ENCODE data around the gene ZFP1.
"Not testable (repeated sequence)": the region's sequence is repeated elsewhere in the genome, so short reads cannot be mapped to it uniquely, and the experiment has no call there.

The ZFP1 gene

DNA sequence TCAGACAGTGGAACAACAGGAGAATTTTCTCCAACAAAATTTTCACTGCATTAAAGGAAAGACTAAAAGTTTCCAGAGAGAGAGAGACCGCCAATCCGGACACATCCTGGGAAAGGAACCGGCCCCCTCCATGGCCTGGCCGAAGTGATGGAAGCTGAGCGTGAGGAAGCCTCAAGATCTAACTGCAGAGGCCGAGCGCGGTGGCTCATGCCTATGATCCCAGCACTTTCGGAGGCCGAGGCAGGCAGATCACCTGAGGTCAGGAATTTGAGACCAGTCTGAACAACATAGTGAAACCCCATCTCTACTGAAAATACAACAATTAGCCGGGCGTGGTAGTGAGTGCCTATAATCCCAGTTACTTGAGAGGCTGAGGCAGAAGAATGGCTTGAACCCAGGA lies 54.8 kb downstream of the ZFP1 start:
- DNase-seq (ENCODE audit: low read depth in 1 of 2, low spot score in 1 of 2), result no peak

DNA sequence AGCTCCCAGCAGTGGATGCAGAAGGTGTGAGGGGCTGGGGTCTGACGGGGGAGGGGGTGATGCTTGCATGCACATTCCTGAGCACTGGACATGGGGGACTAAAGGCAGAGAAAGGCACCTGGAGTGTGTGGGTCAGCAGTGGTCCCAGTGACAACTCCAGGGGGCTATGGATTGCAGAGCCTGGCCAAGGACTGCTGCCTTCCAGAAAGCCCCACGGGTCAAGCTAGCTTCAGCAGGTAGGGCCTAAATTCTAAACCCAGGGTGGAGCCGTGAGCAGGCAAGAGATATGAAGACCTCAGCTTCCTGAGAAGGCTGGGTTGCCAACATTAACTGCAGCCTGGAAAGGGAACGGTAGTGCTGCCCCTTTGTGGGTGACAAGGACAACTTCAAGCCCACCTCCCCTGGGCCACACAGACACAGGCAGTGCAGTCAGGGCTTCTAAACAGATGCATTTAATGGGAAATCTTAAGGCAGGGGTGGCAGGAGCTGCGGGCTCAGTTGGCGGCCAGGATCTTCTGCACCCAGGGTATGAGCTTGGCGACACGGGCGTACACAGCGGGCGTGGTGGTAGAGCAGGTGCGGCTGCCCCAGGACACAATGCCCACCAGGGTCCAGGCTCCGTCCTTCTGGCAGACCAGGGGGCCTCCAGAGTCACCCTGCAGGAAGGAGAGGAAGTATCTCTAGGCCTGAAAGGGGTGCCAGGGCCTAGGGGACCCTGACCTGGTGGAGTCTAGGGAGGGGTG lies 55.5 kb downstream of the ZFP1 start:
- no peak for DNase-seq (ENCODE audit: low read depth in 1 of 2, low spot score in 1 of 2)

DNA sequence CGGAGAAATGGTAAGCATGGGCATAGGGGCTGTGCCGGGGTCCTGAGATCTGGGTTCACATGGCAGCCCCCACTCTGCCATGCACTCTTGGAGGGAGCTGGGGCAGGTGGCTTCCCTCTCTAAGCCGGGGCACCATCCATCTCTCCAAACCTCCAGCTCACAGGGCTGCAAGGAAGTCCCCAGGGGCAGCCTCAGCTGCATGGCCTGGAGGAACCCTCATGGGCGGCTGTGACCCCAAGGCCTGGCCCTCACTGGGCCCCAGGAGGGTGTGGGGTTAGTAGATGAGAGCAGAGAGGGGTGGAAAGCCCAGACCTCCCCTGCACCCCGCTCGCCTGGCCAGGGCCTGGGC lies 56.1 kb downstream of the ZFP1 start:
- no peak for DNase-seq (ENCODE audit: low read depth in 1 of 2, low spot score in 1 of 2)

DNA sequence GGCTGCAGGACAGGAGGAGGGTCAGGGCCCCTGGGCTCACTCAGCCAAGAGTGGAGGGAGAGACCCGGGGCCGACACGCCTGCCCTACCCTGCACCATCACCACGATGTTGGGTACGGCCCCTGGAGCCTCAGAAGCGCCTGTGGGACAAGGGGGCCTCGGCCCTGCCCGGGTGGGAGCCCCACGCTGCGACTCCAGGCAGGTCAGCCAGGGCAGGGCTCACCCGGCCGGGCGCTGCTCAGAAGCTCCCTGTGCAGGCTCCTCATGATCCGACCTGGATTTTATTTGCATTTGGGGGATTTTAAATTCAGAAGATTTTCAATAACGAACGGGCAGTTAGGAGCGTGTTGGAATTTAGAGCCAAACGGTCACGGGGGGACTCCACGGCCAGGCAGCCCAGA lies 56.6 kb downstream of the ZFP1 start:
- DNase-seq (ENCODE audit: low read depth in 1 of 2, low spot score in 1 of 2), result not testable (repeated sequence)

DNA sequence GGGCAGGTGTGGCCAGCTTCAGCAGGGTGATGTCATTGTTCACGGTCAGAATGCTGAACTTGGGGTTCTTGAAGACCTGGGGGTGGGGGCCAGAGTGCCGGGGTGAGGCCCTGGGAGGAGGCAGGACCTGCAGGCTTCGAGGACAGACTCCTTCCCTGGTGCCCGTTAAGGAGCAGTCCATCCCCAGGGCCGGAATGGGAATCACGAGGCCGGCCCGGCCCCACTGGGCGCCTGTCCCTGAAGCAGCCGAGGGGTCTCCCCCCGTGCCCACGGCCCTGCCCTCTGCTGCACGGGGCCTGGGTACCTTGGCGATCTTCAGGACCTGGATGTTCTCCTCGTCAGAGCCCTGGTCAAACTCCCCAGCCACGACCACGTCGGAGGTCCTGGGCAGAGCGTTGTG lies 57.1 kb downstream of the ZFP1 start:
- DNase-seq (ENCODE audit: low read depth in 1 of 2, low spot score in 1 of 2), result not testable (repeated sequence)

DNA sequence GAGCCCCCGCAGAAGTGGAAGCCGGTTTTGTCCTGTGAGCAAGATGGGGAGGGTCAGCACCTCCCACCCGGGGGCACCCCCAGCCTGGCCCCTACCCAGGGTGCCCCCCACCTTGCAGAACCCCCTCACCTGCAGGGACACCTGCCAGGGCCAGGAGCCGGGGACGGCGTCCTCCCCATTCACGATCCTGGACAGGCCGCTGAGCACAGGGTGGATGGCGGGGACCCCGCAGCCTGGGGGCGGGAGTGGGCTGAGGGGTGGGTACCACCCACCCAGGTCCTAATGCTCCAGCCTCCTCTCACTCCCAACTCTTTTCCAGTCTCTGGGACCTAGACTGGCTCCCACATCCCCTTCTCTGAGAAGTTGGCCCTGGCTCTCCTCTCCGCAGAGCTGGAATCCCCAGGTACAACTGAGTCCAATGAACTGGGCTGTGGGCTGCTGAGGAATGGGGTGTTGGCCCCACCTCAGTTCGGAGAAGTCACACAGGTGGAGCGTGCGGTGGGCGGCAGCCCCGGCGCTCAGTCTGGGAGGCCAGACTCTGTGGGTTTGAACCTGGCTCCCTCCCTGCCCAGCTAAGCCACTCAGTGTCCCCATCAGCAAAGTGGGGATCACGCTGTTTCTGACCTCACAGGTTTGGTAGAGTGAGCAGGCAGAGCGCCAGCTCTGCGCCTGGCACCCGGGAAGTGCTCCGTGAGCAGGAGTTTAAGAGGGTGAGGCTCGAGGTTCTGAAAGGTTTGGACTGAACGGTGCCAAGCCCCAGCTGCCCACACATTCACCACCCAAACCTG lies 57.8 kb downstream of the ZFP1 start:
- not testable (repeated sequence) for DNase-seq (ENCODE audit: low read depth in 1 of 2, low spot score in 1 of 2)

DNA sequence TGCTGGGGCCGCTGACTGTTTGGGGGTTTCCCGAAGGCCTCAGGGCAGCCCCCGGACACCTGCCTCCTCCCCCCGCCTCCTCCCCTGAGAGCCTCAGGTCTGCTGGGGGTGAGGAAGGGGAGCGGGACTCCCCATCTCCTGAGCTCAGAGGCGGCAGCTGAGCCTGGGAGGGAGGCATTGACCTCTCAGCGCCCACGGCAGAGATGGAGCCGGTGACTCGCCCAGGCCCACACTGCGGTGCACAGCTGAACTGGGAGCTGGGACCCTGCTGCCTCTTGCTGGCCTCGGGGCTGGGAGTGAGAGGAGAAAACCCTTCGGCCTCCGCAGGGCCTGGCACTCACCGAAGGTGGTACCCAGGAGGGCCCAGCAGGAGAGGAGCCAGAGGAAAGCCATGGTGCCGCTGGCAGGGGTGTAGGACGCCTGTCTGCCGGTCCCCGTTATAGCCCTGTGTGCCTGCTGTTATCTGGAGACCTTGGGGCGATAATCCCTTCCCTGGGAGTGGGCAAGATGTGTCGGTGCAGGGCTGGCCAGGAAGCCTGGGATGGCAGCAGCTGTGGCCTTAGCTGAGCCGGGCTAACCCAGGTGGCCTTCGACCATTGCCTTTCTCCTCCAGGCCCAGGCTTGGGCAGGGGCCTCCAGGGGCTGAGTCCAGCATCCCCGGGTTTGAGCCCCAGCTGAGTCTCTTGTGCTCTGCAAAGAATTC lies 58.6 kb downstream of the ZFP1 start, which contains the start of gene CTRB2:
CTRB2 (minus strand) TSS at position 413 of the 703 bp plus-strand sequence; CDS start at position 393, 20 bp downstream.
- no peak for DNase-seq (ENCODE audit: low read depth in 1 of 2, low spot score in 1 of 2)

DNA sequence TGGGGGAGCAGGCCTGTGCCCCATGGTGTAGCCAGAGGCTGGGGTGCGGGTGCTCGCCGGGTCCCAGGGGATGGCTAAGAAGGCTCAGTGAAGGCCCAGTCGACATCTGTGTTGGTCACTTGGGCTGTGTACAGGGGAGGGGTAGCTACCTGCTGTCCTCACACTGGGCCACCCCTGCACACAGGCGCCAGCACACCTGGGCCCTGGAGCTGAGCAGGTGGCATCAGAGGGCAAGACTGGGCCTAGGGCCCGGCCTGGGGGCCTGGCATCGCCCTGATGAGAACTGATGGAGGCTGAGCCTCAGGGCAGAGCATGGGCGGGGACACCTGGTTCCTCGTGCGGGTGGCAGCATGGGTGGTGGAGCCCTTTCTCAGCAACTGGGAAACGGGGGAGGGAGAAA lies 59.5 kb downstream of the ZFP1 start:
- no peak for DNase-seq (ENCODE audit: low read depth in 1 of 2, low spot score in 1 of 2)

DNA sequence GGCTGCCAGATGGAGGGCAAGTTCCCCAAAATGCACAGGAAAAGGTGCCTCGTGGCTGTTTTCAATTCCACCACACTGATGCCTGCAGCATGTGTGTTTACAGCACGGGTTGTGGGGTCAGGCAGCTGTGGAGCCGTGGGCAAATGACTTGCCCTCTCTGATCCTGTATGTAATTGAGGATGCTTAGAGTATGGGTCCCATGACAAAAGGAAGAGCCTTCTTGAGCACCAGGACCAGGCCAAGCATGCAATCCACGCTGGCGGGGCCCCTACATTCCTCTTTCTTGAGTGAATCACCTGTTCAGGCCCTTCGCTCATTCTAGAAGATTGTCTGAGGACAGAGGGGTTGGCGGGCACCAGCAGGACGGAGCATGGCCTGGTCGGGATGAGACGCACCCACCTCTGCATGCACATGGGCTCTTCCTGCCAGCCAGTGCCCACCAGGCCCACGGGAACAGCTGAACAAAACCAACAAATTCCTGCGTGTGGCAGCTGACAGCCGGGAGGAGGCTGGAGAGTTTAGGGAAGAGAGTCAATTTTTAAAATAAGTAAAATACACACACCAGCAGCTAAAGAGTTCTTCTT lies 60.0 kb downstream of the ZFP1 start:
- no peak for DNase-seq (ENCODE audit: low read depth in 1 of 2, low spot score in 1 of 2)

DNA sequence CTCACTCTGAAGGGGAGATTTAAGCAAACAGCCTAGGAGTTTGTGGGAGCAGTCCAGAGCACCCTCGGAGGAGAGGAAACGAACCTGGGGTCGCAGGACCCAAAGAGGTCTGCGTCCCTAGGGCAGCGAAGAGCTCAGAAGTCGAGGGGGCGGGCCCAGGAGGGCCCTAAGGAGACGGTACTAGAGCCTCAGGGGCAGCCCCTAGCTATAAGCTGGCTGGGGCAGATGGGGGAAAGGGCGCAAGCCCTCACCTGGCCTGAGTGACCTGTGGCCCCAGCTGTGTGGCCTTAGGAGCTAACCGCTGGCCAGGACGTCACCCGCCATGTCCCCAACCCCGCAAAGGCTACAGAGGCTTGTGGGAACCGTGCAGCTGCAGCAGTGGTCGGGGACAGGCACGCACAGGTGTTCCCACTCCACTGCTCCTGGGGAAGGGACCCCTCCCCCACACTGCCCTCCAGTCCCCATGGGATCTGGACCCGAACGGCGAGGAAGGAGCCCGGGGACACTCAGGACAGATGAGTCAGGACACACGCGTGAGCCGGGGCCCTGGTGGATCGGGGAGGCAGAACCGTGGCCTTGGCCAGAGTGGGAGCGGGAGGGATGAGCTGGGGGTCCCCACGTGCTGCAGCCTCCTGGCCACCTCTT lies 60.7 kb downstream of the ZFP1 start:
- no peak for DNase-seq (ENCODE audit: low read depth in 1 of 2, low spot score in 1 of 2)

DNA sequence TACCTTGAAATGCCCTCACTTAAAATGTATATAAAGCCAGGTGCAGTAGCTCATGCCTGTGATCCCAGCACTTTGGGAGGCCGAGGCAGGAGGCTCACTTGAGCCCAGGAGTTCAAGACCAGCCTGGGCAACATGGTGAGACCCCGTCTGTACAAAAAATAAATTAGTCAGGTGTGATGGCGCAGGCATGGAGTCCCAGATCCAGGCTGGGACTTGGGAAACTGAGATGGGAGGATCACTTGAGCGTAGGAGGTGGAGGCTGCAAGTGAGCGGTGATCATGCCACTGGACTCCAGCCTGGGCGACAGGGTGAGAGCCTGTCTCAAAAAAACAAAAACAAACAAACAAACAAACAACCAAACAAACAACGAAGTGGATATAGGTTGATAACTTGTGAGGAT lies 61.2 kb downstream of the ZFP1 start:
- not testable (repeated sequence) for DNase-seq (ENCODE audit: low read depth in 1 of 2, low spot score in 1 of 2)

DNA sequence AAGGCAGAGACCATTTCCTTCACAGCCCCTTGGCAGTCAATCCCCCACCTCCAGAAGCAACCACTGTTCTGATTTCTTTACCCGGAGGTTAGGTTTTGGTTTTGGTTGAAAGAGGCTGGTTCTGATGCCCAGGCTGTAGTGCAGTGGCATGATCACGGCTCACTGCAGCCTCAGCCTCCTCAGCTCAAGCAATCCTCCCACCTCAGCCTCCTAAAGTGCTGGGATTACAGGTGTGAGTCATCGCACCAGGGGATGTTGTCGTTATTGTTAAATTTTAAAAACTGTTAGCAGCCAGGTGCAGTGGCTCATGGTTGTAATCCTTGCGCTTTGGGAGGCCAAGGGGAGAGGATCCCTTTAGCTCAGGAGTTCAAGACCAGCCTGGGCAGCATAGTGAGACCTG lies 61.6 kb downstream of the ZFP1 start:
- DNase-seq (ENCODE audit: low read depth in 1 of 2, low spot score in 1 of 2), result no peak

DNA sequence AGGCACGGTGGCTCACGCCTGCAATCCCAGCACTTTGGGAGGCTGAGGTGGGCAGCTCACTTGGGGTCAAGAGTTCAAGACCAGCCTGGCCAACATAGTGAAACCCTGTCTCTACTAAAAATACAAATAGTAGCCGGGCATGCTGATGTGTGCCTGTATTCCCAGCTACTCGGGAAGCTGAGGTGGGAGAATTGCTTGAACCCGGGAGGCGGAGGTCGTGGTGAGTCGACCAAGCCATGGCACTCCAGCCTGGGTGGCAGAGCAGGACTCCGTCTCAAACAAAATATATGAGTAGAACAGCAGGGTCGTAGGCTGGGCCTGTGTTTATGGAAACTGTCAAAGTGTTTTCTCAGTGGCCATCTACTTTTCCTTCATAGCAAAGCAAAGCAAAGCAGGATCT lies 63.0 kb downstream of the ZFP1 start:
- DNase-seq (ENCODE audit: low read depth in 1 of 2, low spot score in 1 of 2), result not testable (repeated sequence)

DNA sequence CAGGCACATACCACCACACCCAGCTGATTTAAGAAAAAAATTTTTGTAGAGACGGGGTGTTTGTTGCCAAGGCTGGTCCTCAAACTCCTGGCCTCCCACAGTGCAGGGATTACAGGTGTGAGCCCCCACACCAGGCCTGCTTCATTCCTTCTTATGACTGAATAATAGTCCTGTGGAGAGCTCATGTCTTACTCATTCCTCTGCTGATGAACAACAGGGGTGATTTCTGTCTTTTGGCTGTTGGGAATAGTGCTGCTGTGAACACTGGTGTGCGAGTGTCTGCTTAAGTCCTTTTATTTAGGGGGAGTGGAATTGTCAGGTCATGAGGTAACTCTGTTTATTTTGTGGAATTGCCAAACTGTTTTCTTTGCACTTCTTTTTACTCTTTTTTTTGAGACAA lies 67.8 kb downstream of the ZFP1 start:
- DNase-seq (ENCODE audit: low read depth in 1 of 2, low spot score in 1 of 2), result no peak

DNA sequence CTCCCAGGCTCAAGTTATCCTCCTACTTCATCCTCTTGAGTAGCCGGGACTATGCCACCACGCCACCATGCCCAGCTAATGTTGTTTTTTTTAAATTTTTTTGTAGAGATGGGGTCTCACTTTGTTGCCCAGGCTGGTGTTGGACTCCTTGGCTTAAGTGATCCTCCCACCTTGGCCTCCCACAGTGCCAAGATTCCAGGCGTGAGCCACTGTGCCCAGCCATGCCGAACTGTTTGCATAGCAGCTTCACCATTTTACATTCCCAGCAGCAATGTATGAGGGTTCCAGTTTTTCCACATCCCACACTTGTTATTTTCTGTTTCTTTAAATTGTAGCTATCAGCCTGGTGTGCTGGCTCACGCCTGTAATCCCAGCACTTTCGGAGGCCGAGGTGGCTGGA lies 68.3 kb downstream of the ZFP1 start:
- no peak for DNase-seq (ENCODE audit: low read depth in 1 of 2, low spot score in 1 of 2)

DNA sequence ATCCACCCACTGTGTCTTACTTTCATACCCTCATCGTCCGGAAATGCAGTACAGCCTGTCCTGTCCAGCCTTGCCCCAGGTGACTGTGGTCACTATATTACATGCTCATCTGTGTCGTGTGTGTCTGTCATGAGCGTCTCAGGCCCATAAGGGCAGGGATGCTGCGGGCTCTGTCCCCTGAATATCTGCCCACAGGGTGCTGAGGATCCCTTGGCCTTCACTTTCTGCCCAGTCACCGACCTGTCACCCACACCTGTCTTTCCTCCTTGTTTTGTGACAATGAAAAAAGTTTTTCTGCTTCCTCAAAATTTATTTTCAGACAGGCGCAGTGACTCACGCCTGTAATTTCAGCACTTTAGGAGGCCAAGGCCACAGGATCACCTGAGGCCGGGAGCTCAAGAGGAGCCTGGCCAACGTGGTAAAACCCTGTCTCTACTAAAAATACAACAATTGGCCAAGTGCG lies 69.1 kb downstream of the ZFP1 start:
- DNase-seq (ENCODE audit: low read depth in 1 of 2, low spot score in 1 of 2), result no peak

DNA sequence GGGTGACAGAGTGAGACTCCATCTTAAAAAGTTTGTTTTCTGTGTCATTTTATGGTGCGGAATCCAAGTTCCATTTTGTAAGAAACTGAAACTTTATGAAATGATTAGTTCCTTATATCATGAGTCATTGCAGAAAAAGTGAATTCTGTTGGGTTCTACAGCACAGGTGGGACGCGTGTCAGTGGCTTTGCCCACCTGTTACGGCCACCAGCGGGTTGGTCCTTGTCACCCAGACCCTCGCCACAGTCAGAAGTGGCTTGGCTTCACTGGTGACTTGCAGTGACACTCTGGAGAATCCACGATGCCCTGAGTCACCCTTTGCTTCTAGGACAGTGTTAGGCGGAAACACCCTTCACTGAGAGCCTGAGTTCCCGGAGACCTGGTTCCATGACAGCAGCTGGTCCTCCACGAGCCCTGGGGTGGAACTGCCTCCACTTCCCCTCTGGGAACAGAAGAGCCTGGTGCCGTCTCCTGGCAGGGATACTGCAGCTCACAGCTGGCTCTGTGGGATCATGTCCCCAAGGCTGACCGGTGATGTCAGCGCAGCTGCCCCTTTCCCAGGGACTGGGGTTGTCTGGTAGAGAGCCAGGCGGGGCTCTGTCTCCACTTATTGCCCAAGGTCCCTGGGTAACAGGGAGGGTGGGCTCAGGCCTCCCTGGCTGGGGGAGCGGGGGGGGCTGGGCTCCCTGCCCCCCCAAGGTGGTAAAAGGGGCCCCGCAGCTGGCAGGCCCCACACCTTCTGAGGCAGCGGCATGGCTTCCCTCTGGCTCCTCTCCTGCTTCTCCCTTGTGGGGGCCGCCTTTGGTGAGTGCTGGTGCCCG lies 70.1 kb downstream of the ZFP1 start, which contains the start of gene CTRB1:
CTRB1 (plus strand) TSS at position 733 of the 821 bp plus-strand sequence; CDS start at position 753, 20 bp downstream.
- no peak for DNase-seq (ENCODE audit: low read depth in 1 of 2, low spot score in 1 of 2)

DNA sequence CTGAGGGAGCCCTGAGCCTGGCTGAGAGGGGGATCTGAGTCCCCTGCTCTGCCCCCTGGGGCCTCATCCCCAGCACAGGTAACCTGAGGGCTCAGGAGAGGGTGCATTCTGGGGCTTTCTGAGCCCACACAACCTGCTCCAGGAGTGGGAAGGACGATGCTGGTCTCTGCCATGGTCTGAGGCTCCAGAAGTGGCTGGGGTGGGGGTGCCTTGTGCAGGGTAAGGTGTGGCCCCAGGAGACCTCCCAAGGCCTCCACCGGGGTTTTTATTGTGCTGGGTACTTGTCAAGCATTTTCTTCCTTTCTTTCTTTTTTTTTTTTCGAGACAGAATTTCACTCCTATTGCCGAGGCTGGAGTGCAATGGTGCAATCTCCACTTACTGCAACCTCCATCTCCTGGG lies 70.8 kb downstream of the ZFP1 start:
- no peak for DNase-seq (ENCODE audit: low read depth in 1 of 2, low spot score in 1 of 2)

DNA sequence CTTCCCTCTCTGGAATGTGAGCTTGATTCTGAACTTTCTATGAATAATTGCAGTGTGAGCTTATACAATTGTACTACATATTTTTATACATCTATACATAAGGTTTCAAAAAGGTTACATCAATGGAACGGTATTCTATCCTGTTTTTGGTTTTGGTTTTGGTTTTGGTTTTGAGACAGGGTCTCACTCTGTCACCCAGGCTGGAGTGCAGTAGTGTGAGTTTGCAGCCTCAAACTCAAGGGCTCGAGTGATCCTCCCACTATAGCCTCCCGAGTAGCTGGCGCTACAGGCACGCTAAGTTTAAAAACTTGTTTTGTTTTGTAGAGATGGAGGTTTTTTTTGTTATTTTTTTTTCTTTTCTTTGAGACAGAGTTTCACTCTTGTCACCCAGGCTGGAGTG lies 71.5 kb downstream of the ZFP1 start:
- DNase-seq (ENCODE audit: low read depth in 1 of 2, low spot score in 1 of 2), result no peak

All from activated T-helper 1 cell treated with anti-CD3 and anti-CD28 coated beads, Interleukin-2, amount 50 U/mL, for 16 hours (primary cell).